IPS DF 19.7 (cell line): ENCODE measurements around the gene MYORG.

Experiments used
- DNase-seq: peaks from one replicate; pipeline ENCODE4 v3.0.0-alpha.2; 2013; ENCODE audit warnings: low read depth, low spot score

MYORG gene

GRCh38 chr9:34333836-34334235 is 42.9 kb downstream of the MYORG start:
- no peak for DNase-seq

- DNase-seq = no peak
Measured at GRCh38 chr9:34332076-34332964, 44.4 kb downstream of the MYORG start.

GRCh38 chr9:34331196-34331595 is 45.5 kb downstream of the MYORG start:
- no peak for DNase-seq

GRCh38 chr9:34328987-34329832 is 47.5 kb downstream of the MYORG start, which contains the start of the genes KIF24 and NUDT2:
KIF24 (minus strand) TSS chr9:34329268; CDS start chr9:34311346, 17,922 bp downstream.
NUDT2 (plus strand) TSS chr9:34329569; CDS start chr9:34339040, 9,471 bp downstream.
- DNase-seq = peak; percentile 100

GRCh38 chr9:34328500-34328986 is 48.2 kb downstream of the MYORG start:
- DNase-seq = no peak

- no peak for DNase-seq
Measured at GRCh38 chr9:34326690-34327089, 50.0 kb downstream of the MYORG start.

GRCh38 chr9:34322899-34323591 is 53.7 kb downstream of the MYORG start:
- DNase-seq = no peak

- no peak for DNase-seq
Measured at GRCh38 chr9:34321451-34321850, 55.2 kb downstream of the MYORG start.

GRCh38 chr9:34318163-34318790 is 58.4 kb downstream of the MYORG start:
- DNase-seq = no peak

- DNase-seq = no peak
Measured at GRCh38 chr9:34317436-34317835, 59.3 kb downstream of the MYORG start.
